Activated T-helper 17 cell treated with anti-CD3 and anti-CD28 coated beads, Interleukin-2, amount 50 U/mL, for 72 hours (primary cell): ENCODE data around the gene FAM149A. TPM values are rescaled to one million over a fixed set of nuclear protein-coding genes. Genes with fewer than 3 reads are reported as not detected.
A peak's percentile ranks its signal among the peaks of the same experiment; 100 is the strongest.

Source experiments
- ATAC-seq: fragments of 150-1000 bp; cut with Tn5 transposase; replicated peaks from 2 replicates; pipeline ENCODE4 v1.10.0; 2021; ENCODE audit warnings: mild to moderate bottlenecking, moderate library complexity
- H3K27ac Mint-ChIP-seq: one replicate; pipeline ENCODE4 v1.8.0; 2022; ENCODE audit warnings: mixed read lengths
- H3K27me3 Mint-ChIP-seq: one replicate; pipeline ENCODE4 v1.8.0; 2022; ENCODE audit warnings: mixed read lengths
- H3K36me3 Mint-ChIP-seq: one replicate; pipeline ENCODE4 v1.8.0; 2022; ENCODE audit warnings: low read depth, mild to moderate bottlenecking, mixed read lengths
- H3K4me1 Mint-ChIP-seq: one replicate; pipeline ENCODE4 v1.8.0; 2022; ENCODE audit warnings: mixed read lengths
- H3K4me3 Mint-ChIP-seq: one replicate; pipeline ENCODE4 v1.8.0; 2022; ENCODE audit warnings: mild to moderate bottlenecking, mixed read lengths
- H3K9me3 Mint-ChIP-seq: one replicate; pipeline ENCODE4 v1.8.0; 2022; ENCODE audit warnings: mixed read lengths
- total RNA-seq, 2 donors: library from RNA; stranded (reverse); gene quantifications; one replicate each; pipeline ENCODE4 v1.2.3, GENCODE V29; 2022

FAM149A gene
- total RNA-seq, 2 donors from 2014 or later: 0.28 to 2.4 TPM

DNA sequence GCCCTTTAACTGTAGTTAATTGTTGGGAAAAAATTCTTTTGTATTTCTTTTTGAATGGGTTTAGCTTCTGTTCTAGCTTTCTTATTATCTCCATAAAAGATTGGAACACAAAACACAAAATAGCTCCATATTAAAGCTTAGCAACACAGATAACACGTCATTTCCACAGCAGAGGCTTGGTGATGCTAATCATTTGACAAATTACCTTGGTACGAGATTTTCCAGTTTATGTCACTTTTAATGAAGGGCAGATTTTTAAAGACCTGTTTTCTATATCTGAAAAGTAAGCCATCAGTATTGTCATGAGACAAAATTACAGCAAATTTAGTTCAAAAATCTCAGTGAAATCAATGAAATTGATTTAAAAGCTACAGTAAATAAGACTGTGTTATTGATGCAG lies 27.4 kb downstream of the FAM149A start:
- H3K27me3 Mint-ChIP-seq: peaks cover 9% of the 10 kb centered on the region
- no peak overlapping the region for H3K27ac Mint-ChIP-seq
- no peak for ATAC-seq
- H3K4me3 Mint-ChIP-seq: no peak overlapping the region
- no peaks in the 10 kb centered on the region for H3K9me3 Mint-ChIP-seq
- no peaks in the 10 kb centered on the region for H3K4me1 Mint-ChIP-seq
- no peaks in the 10 kb centered on the region for H3K36me3 Mint-ChIP-seq

GRCh38 chr4:186132577-186133242 lies 28.2 kb downstream of the FAM149A start:
- no peak overlapping the region for H3K4me3 Mint-ChIP-seq
- no peaks in the 10 kb centered on the region for H3K4me1 Mint-ChIP-seq
- peak; percentile 49 for ATAC-seq
- H3K36me3 Mint-ChIP-seq: no peaks in the 10 kb centered on the region
- peaks cover 10% of the 10 kb centered on the region for H3K27me3 Mint-ChIP-seq
- no peaks in the 10 kb centered on the region for H3K9me3 Mint-ChIP-seq
- H3K27ac Mint-ChIP-seq: no peak overlapping the region

GRCh38 chr4:186134257-186134656 lies 29.8 kb downstream of the FAM149A start:
- no peaks in the 10 kb centered on the region for H3K36me3 Mint-ChIP-seq
- peak; percentile 65 for ATAC-seq
- H3K27me3 Mint-ChIP-seq: peaks cover 7% of the 10 kb centered on the region
- H3K27ac Mint-ChIP-seq: no peak overlapping the region
- no peaks in the 10 kb centered on the region for H3K9me3 Mint-ChIP-seq
- no peak overlapping the region for H3K4me3 Mint-ChIP-seq
- no peaks in the 10 kb centered on the region for H3K4me1 Mint-ChIP-seq

- no peak overlapping the region for H3K27ac Mint-ChIP-seq
- H3K27me3 Mint-ChIP-seq: peaks cover 7% of the 10 kb centered on the region
- no peaks in the 10 kb centered on the region for H3K4me1 Mint-ChIP-seq
- ATAC-seq: no peak
- no peaks in the 10 kb centered on the region for H3K36me3 Mint-ChIP-seq
- no peaks in the 10 kb centered on the region for H3K9me3 Mint-ChIP-seq
- H3K4me3 Mint-ChIP-seq: no peak overlapping the region
Measured at GRCh38 chr4:186134861-186135260, 30.4 kb downstream of the FAM149A start.

- ATAC-seq: no peak
- Mint-ChIP-seq H3K27ac (no peak overlapping the region), H3K9me3 (no peaks in the 10 kb centered on the region), H3K4me3 (no peak overlapping the region), H3K27me3 (peaks cover 7% of the 10 kb centered on the region), H3K4me1 (no peaks in the 10 kb centered on the region), H3K36me3 (no peaks in the 10 kb centered on the region)
Measured at GRCh38 chr4:186137196-186137794, 32.8 kb downstream of the FAM149A start.

- Mint-ChIP-seq H3K9me3 (no peaks in the 10 kb centered on the region), H3K4me3 (peak overlapping the region; percentile 70), H3K36me3 (no peaks in the 10 kb centered on the region), H3K4me1 (no peaks in the 10 kb centered on the region), H3K27me3 (peaks cover 32% of the 10 kb centered on the region), H3K27ac (no peak overlapping the region)
- peak; percentile 56 for ATAC-seq
Measured at GRCh38 chr4:186144198-186144945, 39.9 kb downstream of the FAM149A start.

- no peaks in the 10 kb centered on the region for H3K9me3 Mint-ChIP-seq
- H3K4me3 Mint-ChIP-seq: peak overlapping the region; percentile 68
- peak; percentile 60 for ATAC-seq
- no peak overlapping the region for H3K27ac Mint-ChIP-seq
- H3K4me1 Mint-ChIP-seq: no peaks in the 10 kb centered on the region
- peaks cover 32% of the 10 kb centered on the region for H3K27me3 Mint-ChIP-seq
- H3K36me3 Mint-ChIP-seq: no peaks in the 10 kb centered on the region
Measured at GRCh38 chr4:186144946-186145569, 40.6 kb downstream of the FAM149A start.

DNA sequence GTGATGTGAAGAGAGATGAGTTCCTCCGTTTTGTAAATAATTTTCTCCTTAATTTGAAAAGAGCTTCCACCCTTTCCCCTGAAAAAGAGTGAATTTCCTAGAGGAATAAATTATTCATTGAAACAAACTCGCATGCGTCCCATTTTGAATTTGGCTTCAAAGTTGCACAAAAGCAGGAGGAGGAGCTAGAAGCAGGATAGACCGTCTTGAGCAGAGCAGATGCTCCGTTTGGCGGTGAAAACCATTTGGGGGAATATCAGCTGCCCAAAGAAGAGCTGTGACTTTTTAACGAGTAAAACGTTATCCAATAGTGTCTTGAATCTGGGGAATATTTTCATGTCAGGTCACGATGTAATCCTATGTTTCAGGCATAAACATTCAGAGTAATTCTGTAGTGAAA lies 42.0 kb downstream of the FAM149A start:
- Mint-ChIP-seq H3K4me3 (no peak overlapping the region), H3K4me1 (no peaks in the 10 kb centered on the region), H3K9me3 (no peaks in the 10 kb centered on the region), H3K27ac (no peak overlapping the region), H3K36me3 (no peaks in the 10 kb centered on the region), H3K27me3 (peaks cover 32% of the 10 kb centered on the region)
- ATAC-seq: no peak

DNA sequence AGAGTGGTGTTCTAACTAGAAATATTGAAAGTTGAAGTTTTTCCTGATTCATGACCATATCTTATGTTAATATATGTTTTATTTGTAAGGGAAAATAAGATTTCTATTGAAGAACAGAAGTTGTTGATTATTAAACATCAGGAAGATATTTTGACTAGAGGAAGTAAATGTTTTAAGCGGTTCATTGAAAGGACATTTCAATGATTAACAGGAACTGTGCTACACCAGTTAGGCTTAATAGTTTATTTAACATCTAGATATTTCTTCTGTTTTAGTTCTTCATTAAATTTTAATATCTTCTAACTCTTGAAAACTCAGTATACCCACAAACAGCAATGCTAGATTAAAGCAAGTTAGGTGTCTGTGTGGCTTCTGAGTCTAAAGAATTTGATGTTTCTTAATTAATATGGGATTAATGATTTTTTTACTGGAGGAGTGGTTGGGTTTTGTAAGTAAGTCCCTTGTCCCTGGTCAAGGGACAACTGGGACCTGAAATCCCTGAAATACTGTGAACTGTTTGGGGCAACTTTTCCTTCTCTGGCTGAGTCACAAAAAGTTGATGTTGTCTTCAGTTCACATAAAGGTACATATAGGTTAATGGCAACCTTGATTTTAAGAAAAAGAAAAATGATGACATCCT lies 44.0 kb downstream of the FAM149A start:
- H3K27me3 Mint-ChIP-seq: peaks cover 36% of the 10 kb centered on the region

GRCh38 chr4:186149872-186150271 lies 45.4 kb downstream of the FAM149A start:
- Mint-ChIP-seq H3K27ac (no peak overlapping the region), H3K4me1 (no peaks in the 10 kb centered on the region), H3K27me3 (peaks cover 31% of the 10 kb centered on the region), H3K4me3 (no peak overlapping the region), H3K9me3 (no peaks in the 10 kb centered on the region), H3K36me3 (no peaks in the 10 kb centered on the region)
- no peak for ATAC-seq

More for the DNA sequence above, 44.0 kb downstream of the FAM149A start:
- no peak for ATAC-seq
- Mint-ChIP-seq H3K4me1 (no peaks in the 10 kb centered on the region), H3K27ac (no peak overlapping the region), H3K36me3 (no peaks in the 10 kb centered on the region), H3K9me3 (no peaks in the 10 kb centered on the region), H3K4me3 (no peak overlapping the region)

DNA sequence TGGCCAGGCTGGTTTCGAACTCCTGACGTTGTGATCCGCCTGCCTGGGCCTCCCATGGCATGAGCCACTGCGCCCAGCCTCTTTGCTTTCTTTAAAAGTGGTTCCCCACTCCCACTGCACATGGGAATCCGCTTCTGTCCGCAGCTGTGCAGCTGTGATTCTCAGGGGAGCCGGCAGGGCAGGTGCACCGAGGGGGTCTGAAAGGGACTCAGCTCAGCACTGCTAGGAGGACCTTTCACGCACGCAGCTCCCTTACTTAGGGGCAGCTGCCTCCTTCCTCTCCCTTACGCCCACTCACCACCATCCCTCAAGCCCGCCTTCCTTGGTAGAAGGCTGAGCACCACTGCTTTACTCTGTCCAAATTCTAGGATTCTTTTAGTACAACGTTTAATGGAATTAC lies 46.4 kb downstream of the FAM149A start:
- ATAC-seq: no peak
- H3K4me3 Mint-ChIP-seq: no peak overlapping the region
- H3K4me1 Mint-ChIP-seq: no peaks in the 10 kb centered on the region
- no peaks in the 10 kb centered on the region for H3K9me3 Mint-ChIP-seq
- no peak overlapping the region for H3K27ac Mint-ChIP-seq
- no peaks in the 10 kb centered on the region for H3K36me3 Mint-ChIP-seq
- H3K27me3 Mint-ChIP-seq: peaks cover 23% of the 10 kb centered on the region

- Mint-ChIP-seq H3K9me3 (no peaks in the 10 kb centered on the region), H3K4me1 (no peaks in the 10 kb centered on the region), H3K27me3 (peaks cover 18% of the 10 kb centered on the region), H3K36me3 (no peaks in the 10 kb centered on the region), H3K27ac (no peak overlapping the region), H3K4me3 (no peak overlapping the region)
- no peak for ATAC-seq
Measured at GRCh38 chr4:186151499-186151898, 47.0 kb downstream of the FAM149A start.

DNA sequence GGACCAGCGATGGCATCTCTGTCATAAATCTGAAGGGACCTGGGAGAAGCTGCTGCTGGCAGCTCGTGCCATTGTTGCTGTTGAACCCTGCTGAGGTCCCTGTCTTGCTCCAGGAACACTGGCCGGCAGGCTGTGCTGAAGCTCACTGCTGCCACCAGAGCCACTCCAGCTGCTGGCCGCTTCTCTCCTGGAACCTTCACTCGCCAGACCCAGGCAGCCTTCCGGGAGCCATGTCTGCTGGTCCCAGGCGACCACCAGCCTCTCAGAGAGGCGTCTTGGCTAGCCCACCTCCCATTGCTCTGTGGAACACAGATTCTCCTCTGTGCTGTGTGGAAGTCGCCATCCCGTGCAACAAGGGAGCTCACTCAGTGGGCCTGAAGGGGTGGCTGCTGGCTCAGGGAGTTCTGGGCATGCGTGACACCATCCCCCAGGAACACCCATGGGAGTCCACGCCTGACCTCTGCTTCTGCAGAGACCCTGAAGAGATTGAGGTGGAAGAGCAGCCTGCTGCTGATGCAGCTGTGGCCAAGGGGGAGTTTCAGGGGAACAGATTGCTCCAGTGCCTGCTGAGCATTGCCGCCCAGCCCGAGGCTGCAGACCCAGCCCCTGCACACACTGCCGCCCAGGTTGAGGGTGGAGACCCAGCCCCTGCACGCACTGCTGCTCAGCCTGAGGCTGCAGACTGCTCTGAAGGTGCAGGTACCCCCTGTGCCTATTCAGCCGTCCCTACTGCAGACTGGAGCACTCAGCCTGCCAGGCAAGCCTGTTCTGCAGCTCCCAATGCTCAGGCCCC lies 53.7 kb downstream of the FAM149A start:
- Mint-ChIP-seq H3K4me1 (no peaks in the 10 kb centered on the region), H3K9me3 (no peaks in the 10 kb centered on the region), H3K27me3 (no peaks in the 10 kb centered on the region), H3K36me3 (no peaks in the 10 kb centered on the region), H3K27ac (no peak overlapping the region), H3K4me3 (no peak overlapping the region)
- ATAC-seq: no peak

- H3K27me3 Mint-ChIP-seq: no peaks in the 10 kb centered on the region
- no peak for ATAC-seq
- H3K4me3 Mint-ChIP-seq: no peak overlapping the region
- no peak overlapping the region for H3K27ac Mint-ChIP-seq
- H3K36me3 Mint-ChIP-seq: no peaks in the 10 kb centered on the region
- no peaks in the 10 kb centered on the region for H3K9me3 Mint-ChIP-seq
- no peaks in the 10 kb centered on the region for H3K4me1 Mint-ChIP-seq
Measured at GRCh38 chr4:186158966-186159365, 54.5 kb downstream of the FAM149A start.
